Hematopoietic multipotent progenitor cell treated with erythropoietin and hydrocortisone succinate and interleukin-3 and kit ligand, for 15 days (in vitro differentiated cells): ENCODE measurements around the gene STAC.

Experiments
- DNase-seq: peaks from one replicate; pipeline ENCODE4 v3.0.0-alpha.2; 2015; ENCODE audit warnings: low spot score

STAC gene

DNA sequence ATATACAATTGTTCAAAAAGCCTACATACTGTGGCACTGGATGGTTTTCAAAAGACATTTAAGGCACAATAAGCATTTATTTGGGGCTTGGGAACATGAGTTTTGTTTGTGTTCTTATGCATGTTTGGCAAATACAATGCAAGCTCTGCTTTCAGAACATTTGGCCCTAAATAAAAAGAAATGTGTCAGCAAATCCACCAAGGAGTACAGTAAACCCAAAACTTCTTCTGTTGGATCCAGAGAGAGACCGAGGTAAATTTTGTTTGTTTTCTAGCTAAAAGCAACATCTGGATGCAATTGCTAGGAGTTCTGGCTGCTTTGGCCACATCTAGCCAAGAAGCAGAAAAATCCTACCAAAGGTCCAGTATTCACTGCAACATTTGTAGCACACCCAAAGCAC, 215.2 kb downstream of the STAC start:
- DNase-seq = no peak

GRCh38 chr3:36596419-36596818, 216.1 kb downstream of the STAC start:
- no peak for DNase-seq

GRCh38 chr3:36597422-36597821, 217.1 kb downstream of the STAC start:
- no peak for DNase-seq
